Stimulated activated effector memory CD8-positive, alpha-beta T cell treated with anti-CD3 and anti-CD28 coated beads, Interleukin-12 subunit alpha, Interleukin-12 subunit beta, amount 100 ng/mL, for 72 hours (primary cell): Measurements from ENCODE around the gene SLC27A2.
"Not testable (repeated sequence)": the region's sequence is repeated elsewhere in the genome, so short reads cannot be mapped to it uniquely, and the experiment has no call there.

Source experiments
- ATAC-seq: fragments of 150-1000 bp; cut with Tn5 transposase; 2 replicates; pipeline ENCODE4 v1.10.0; 2021
- DNase-seq, 2 donors: peaks; one replicate each; pipeline ENCODE4 v3.0.0; 2021 to 2022; ENCODE audit warnings: low spot score in 2 of 2
- H3K27ac Mint-ChIP-seq: one replicate; pipeline ENCODE4 v1.8.0; 2022; ENCODE audit warnings: mild to moderate bottlenecking, mixed read lengths
- H3K36me3 Mint-ChIP-seq: one replicate; pipeline ENCODE4 v1.8.0; 2022; ENCODE audit warnings: mild to moderate bottlenecking, mixed read lengths
- H3K4me1 Mint-ChIP-seq: one replicate; pipeline ENCODE4 v1.8.0; 2022; ENCODE audit warnings: mixed read lengths
- H3K4me3 Mint-ChIP-seq: one replicate; pipeline ENCODE4 v1.8.0; 2022; ENCODE audit warnings: mild to moderate bottlenecking, mixed read lengths
- H3K9me3 Mint-ChIP-seq: one replicate; pipeline ENCODE4 v1.8.0; 2022; ENCODE audit warnings: mixed read lengths

Gene SLC27A2

DNA sequence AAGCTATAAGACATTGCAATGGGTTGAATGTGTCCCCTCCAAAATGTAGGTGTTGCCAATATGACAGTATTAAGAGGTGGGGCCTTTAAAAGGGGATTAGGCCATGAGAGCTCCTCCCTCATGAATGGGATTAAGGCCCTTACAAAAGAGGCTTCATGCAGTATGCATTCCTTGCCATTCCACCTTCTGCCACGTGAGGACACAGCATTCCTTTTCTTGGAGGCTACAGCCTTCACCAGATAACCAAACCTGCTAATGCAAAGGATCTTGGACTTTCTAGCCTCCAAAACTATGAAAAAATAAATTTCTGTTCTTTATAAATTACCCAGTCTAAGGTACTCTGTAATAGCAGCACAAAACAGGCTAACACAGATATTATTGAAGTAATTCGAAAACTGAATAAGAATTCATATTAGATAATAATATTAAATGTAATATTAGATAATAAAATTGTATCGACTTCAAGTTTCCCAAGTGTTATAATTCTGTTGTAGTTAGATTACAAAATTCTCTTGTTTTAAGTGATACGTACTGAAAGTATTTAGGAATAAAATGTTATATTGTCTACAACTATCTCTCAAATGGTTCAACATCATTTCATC, 33.5 kb upstream of the SLC27A2 start:
- DNase-seq (peak in 1 of 2 donors; percentile 26), ATAC-seq (no peak)
- H3K4me1 Mint-ChIP-seq: peaks cover 15% of the 10 kb centered on the region
- no peaks in the 10 kb centered on the region for H3K9me3 Mint-ChIP-seq
- H3K4me3 Mint-ChIP-seq: no peak overlapping the region
- no peaks in the 10 kb centered on the region for H3K36me3 Mint-ChIP-seq
- no peak overlapping the region for H3K27ac Mint-ChIP-seq

- peaks cover 8% of the 10 kb centered on the region for H3K4me1 Mint-ChIP-seq
- H3K27ac Mint-ChIP-seq: no peak overlapping the region
- H3K36me3 Mint-ChIP-seq: no peaks in the 10 kb centered on the region
- DNase-seq (no peak), ATAC-seq (peak; percentile 68)
- H3K4me3 Mint-ChIP-seq: no peak overlapping the region
- H3K9me3 Mint-ChIP-seq: no peaks in the 10 kb centered on the region
Observed at GRCh38 chr15:50149090-50149489, 32.9 kb upstream of the SLC27A2 start.

- Mint-ChIP-seq H3K4me3 (no peak overlapping the region), H3K36me3 (no peaks in the 10 kb centered on the region), H3K27ac (no peak overlapping the region), H3K4me1 (no peaks in the 10 kb centered on the region), H3K9me3 (no peaks in the 10 kb centered on the region)
- ATAC-seq: peak; percentile 56
- no peak for DNase-seq
Observed at GRCh38 chr15:50150349-50150748, 31.6 kb upstream of the SLC27A2 start.

DNA sequence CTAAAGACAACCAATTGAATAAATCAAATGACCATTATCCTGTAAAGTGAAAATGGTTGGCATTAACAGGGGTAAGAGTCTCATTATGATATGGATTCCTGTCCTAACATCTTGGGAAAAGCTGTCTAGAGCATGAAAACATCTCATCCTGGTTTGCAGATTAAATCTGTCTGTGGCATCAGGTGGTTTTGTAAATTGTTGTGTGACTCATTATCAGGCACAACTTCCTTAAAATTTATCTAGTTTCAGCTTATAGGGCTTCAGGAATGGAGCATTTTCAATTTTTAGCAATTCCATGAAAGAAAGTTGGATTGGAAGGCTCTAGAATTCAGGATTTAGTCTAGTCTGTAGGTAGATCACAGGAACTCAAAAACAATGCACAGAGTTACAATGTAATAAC, 31.1 kb upstream of the SLC27A2 start:
- Mint-ChIP-seq H3K27ac (no peak overlapping the region), H3K4me1 (no peaks in the 10 kb centered on the region), H3K36me3 (no peaks in the 10 kb centered on the region), H3K4me3 (no peak overlapping the region), H3K9me3 (no peaks in the 10 kb centered on the region)
- ATAC-seq: no peak
- no peak for DNase-seq

GRCh38 chr15:50151476-50151875, 30.5 kb upstream of the SLC27A2 start:
- no peak overlapping the region for H3K4me3 Mint-ChIP-seq
- no peak overlapping the region for H3K27ac Mint-ChIP-seq
- no peak for ATAC-seq
- no peaks in the 10 kb centered on the region for H3K4me1 Mint-ChIP-seq
- no peak for DNase-seq
- H3K36me3 Mint-ChIP-seq: no peaks in the 10 kb centered on the region
- no peaks in the 10 kb centered on the region for H3K9me3 Mint-ChIP-seq

- ATAC-seq, H3K4me1 Mint-ChIP-seq, H3K9me3 Mint-ChIP-seq, H3K27ac Mint-ChIP-seq, H3K36me3 Mint-ChIP-seq, H3K4me3 Mint-ChIP-seq, DNase-seq: not testable (repeated sequence)
Observed at GRCh38 chr15:50158236-50158635, 23.8 kb upstream of the SLC27A2 start.

- ATAC-seq (peak; percentile 95), DNase-seq (no peak)
- H3K4me3 Mint-ChIP-seq: no peak overlapping the region
Observed at GRCh38 chr15:50162969-50163718, 18.9 kb upstream of the SLC27A2 start.

DNA sequence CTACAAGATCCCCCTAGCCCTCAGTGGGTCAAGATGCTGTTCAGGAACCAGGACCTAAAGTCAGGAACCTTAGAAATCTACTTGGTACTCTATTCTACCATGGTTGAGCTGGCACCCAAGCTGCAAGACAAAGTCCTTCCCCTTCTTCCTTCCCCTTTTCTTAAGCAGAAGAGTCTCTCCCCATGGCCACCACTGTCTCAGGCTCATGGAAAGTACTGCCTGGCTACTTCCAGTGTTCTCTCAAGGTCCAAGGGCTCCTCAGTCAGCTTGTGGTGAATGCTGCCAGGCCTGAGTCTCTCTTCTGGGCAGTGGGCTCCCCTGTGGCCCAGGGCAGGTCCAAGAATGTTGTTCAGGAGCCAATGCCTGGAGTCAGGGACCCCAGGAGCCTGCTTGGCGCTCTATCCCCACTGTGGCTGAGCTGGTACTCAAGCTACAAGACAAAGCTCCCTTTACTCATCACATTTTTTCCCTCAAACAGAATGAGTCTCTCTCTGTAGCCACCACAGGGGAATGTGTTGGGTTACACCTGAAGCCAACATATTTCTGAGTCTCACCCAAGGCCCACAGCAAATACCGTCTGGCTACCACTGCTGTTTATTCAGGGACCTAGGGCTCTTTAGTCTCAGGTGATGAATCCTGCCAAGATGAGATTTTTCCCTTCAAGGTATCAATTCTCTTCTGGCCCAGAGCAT, 18.1 kb upstream of the SLC27A2 start:
- DNase-seq: no peak
- H3K27ac Mint-ChIP-seq: no peak overlapping the region
- no peak overlapping the region for H3K4me3 Mint-ChIP-seq
- no peaks in the 10 kb centered on the region for H3K36me3 Mint-ChIP-seq
- no peaks in the 10 kb centered on the region for H3K9me3 Mint-ChIP-seq
- no peak for ATAC-seq
- peaks cover 18% of the 10 kb centered on the region for H3K4me1 Mint-ChIP-seq

More at GRCh38 chr15:50162969-50163718, 18.9 kb upstream of the SLC27A2 start:
- peaks cover 18% of the 10 kb centered on the region for H3K4me1 Mint-ChIP-seq
- no peaks in the 10 kb centered on the region for H3K9me3 Mint-ChIP-seq
- H3K36me3 Mint-ChIP-seq: no peaks in the 10 kb centered on the region
- H3K27ac Mint-ChIP-seq: no peak overlapping the region

- Mint-ChIP-seq H3K4me1 (peaks cover 18% of the 10 kb centered on the region), H3K9me3 (no peaks in the 10 kb centered on the region), H3K4me3 (no peak overlapping the region), H3K36me3 (no peaks in the 10 kb centered on the region), H3K27ac (no peak overlapping the region)
- ATAC-seq (no peak), DNase-seq (no peak)
Observed at GRCh38 chr15:50164458-50164857, 17.5 kb upstream of the SLC27A2 start.

DNA sequence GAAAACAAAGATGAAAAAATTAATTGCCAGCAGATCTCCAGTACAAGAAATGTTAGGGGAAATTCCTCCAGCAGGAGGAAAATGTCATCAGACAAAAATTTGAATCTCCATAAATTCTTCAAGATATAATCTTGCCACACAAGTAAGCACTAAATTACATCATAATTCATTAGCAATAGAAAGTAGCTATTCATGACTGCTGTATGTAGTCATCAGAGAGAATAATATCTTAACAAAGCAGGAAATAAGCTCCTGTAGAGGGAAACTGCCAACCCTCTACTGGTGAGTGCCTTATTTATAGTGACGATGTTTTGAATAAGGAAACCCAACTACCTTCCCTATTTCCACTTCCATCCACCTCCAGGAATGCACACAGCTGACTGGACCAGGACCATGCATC, 15.8 kb upstream of the SLC27A2 start:
- Mint-ChIP-seq H3K4me1 (peaks cover 25% of the 10 kb centered on the region), H3K9me3 (no peaks in the 10 kb centered on the region), H3K36me3 (no peaks in the 10 kb centered on the region), H3K4me3 (no peak overlapping the region), H3K27ac (no peak overlapping the region)
- DNase-seq (no peak), ATAC-seq (no peak)

- H3K4me3 Mint-ChIP-seq: no peak overlapping the region
- no peak for DNase-seq
- no peaks in the 10 kb centered on the region for H3K9me3 Mint-ChIP-seq
- no peaks in the 10 kb centered on the region for H3K36me3 Mint-ChIP-seq
- H3K27ac Mint-ChIP-seq: no peak overlapping the region
- ATAC-seq: no peak
- peaks cover 31% of the 10 kb centered on the region for H3K4me1 Mint-ChIP-seq
Observed at GRCh38 chr15:50167110-50167509, 14.9 kb upstream of the SLC27A2 start.

DNA sequence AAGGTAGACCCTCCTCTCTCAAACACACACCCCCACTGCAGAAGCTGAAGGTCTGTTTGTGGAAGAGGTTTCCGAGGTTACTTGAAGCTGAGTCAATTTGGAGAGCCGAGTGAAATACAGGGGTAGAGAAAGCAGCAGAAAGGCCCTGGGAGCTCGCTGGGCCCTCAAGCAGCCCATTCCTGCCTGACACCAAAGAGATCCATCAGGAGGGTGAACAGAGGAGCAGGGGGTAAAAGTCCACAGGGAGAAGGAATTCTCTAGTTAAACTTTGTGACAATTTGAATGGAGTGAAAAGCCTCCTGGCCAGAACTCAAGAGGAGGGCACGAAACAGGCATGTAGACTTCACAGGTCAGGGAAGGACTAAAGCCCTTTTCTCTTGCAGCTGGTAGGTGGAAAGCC, 13.6 kb upstream of the SLC27A2 start:
- no peak for ATAC-seq
- Mint-ChIP-seq H3K4me1 (peaks cover 26% of the 10 kb centered on the region), H3K27ac (no peak overlapping the region), H3K36me3 (no peaks in the 10 kb centered on the region), H3K4me3 (no peak overlapping the region), H3K9me3 (no peaks in the 10 kb centered on the region)
- DNase-seq: no peak

GRCh38 chr15:50168783-50169411, 13.1 kb upstream of the SLC27A2 start:
- Mint-ChIP-seq H3K27ac (no peak overlapping the region), H3K4me3 (no peak overlapping the region), H3K4me1 (peaks cover 21% of the 10 kb centered on the region), H3K9me3 (no peaks in the 10 kb centered on the region), H3K36me3 (no peaks in the 10 kb centered on the region)
- no peak for DNase-seq
- no peak for ATAC-seq

DNA sequence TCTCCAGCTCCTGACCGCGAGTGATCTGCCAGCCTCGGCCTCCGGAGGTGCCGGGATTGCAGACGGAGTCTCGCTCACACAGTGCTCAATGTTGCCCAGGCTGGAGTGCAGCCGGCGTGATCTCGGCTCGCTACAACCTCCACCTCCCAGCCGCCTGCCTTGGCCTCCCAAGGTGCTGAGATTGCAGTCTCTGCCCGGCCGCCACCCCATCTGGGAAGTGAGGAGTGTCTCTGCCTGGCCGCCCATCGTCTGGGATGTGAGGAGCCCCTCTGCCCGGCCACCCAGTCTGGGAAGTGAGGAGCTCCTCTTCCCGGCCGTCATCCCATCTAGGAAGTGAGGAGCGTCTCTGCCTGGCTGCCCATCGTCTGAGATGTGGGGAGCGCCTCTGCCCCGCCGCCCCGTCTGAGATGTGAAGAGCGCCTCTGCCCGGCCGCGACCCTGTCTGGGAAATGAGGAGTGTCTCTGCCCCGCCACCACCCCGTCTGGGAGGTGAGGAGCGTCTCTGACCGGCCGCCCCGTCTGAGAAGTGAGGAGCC, 9.6 kb upstream of the SLC27A2 start:
- DNase-seq, H3K36me3 Mint-ChIP-seq, H3K27ac Mint-ChIP-seq, ATAC-seq, H3K9me3 Mint-ChIP-seq, H3K4me3 Mint-ChIP-seq: not testable (repeated sequence)
- H3K4me1 Mint-ChIP-seq: peaks cover 28% of the 10 kb centered on the region

GRCh38 chr15:50176869-50177268, 5.1 kb upstream of the SLC27A2 start:
- peak; percentile 98 for ATAC-seq

More at GRCh38 chr15:50176869-50177268, 5.1 kb upstream of the SLC27A2 start:
- Mint-ChIP-seq H3K9me3 (no peaks in the 10 kb centered on the region), H3K4me1 (peaks cover 39% of the 10 kb centered on the region), H3K27ac (no peak overlapping the region), H3K36me3 (no peaks in the 10 kb centered on the region), H3K4me3 (peak overlapping the region; percentile 22)
- no peak for DNase-seq
